WTC11 (cell line): Measurements from ENCODE around the gene MED12L. TPM values are rescaled to one million over a fixed set of nuclear protein-coding genes. Genes with fewer than 3 reads are reported as not detected.

Experiments used
- ATAC-seq: fragments of 200-7000 bp; cut with Tn5 transposase; 2 replicates; pipeline ENCODE4 v1.10.0; 2021; ENCODE audit warnings: mild to moderate bottlenecking, moderate library complexity
- CTCF ChIA-PET: fragments of 300-600 bp; sonication (Branson Sonifier 250); formaldehyde crosslinking; loops from one replicate; lab custom pipeline; 2021; ENCODE audit warnings: antibody characterized with exemption; lab: Charles Lee
- POLR2A ChIA-PET: fragments of 350-600 bp; sonication (Branson Sonifier 250); formaldehyde crosslinking; loops from one replicate; lab custom pipeline; 2021; ENCODE audit warnings: antibody characterized with exemption; lab: Charles Lee
- DNase-seq: peaks from one replicate; pipeline ENCODE4 v3.0.0; 2021; ENCODE audit warnings: low spot score
- H3K27ac Mint-ChIP-seq: 2 replicates; pipeline ENCODE4 v1.8.0; 2021; ENCODE audit warnings: mixed read lengths
- H3K27me3 Mint-ChIP-seq: 2 replicates; pipeline ENCODE4 v1.8.0; 2021; ENCODE audit warnings: low read depth, mild to moderate bottlenecking, moderate library complexity, mixed read lengths
- H3K36me3 Mint-ChIP-seq: 2 replicates; pipeline ENCODE4 v1.8.0; 2021; ENCODE audit warnings: mixed read lengths
- H3K4me1 Mint-ChIP-seq: 2 replicates; pipeline ENCODE4 v1.8.0; 2022; ENCODE audit warnings: mixed read lengths
- H3K4me3 Mint-ChIP-seq: 2 replicates; pipeline ENCODE4 v1.8.0; 2021; ENCODE audit warnings: mild to moderate bottlenecking, moderate library complexity, mixed read lengths
- H3K9me3 Mint-ChIP-seq: 2 replicates; pipeline ENCODE4 v1.8.0; 2021; ENCODE audit warnings: mixed read lengths
- ATF1 ChIP-seq: sonication (generic); formaldehyde crosslinking; IDR thresholded peaks from 2 replicates; pipeline ENCODE4 v1.8.1; 2023; ENCODE audit warnings: mild to moderate bottlenecking, moderate library complexity, missing genetic modification reagents
- E2F4 ChIP-seq: sonication (generic); formaldehyde crosslinking; IDR thresholded peaks from 2 replicates; pipeline ENCODE4 v1.8.1; 2022; ENCODE audit warnings: low read depth, mild to moderate bottlenecking, moderate library complexity, missing genetic modification reagents, borderline replicate concordance
- E2F5 ChIP-seq: sonication (generic); formaldehyde crosslinking; IDR thresholded peaks from 2 replicates; pipeline ENCODE4 v1.8.1; 2022; ENCODE audit warnings: mild to moderate bottlenecking, moderate library complexity, missing genetic modification reagents
- FOXJ3 ChIP-seq: sonication (generic); formaldehyde crosslinking; IDR thresholded peaks from 2 replicates; pipeline ENCODE4 v1.9.0; 2021; ENCODE audit warnings: missing genetic modification reagents, mild to moderate bottlenecking, borderline replicate concordance
- HMGA2 ChIP-seq: fragments of 250-450 bp; sonication (Bioruptor Pico); IDR thresholded peaks from 2 replicates; pipeline ENCODE4 v1.4.0; 2021; ENCODE audit warnings: mild to moderate bottlenecking, moderate library complexity
- IRF2 ChIP-seq: sonication (generic); formaldehyde crosslinking; IDR thresholded peaks from 2 replicates; pipeline ENCODE4 v1.8.0; 2022; ENCODE audit warnings: low read depth, missing genetic modification reagents, borderline replicate concordance
- KAT7 ChIP-seq: sonication (generic); formaldehyde crosslinking; IDR thresholded peaks from 2 replicates; pipeline ENCODE4 v1.8.1; 2023; ENCODE audit warnings: missing genetic modification reagents, mild to moderate bottlenecking, borderline replicate concordance
- NFATC4 ChIP-seq: fragments of 250-450 bp; sonication (Bioruptor Pico); IDR thresholded peaks from 2 replicates; pipeline ENCODE4 v1.9.0; 2021; ENCODE audit warnings: mild to moderate bottlenecking
- NR2C2 ChIP-seq: sonication (generic); formaldehyde crosslinking; IDR thresholded peaks from 2 replicates; pipeline ENCODE4 v1.8.0; 2022; ENCODE audit warnings: mild to moderate bottlenecking, missing genetic modification reagents
- SMAD4 ChIP-seq: sonication (generic); formaldehyde crosslinking; IDR thresholded peaks from 2 replicates; pipeline ENCODE4 v1.8.0; 2022; ENCODE audit warnings: mild to moderate bottlenecking, missing genetic modification reagents
- SOX15 ChIP-seq: fragments of 250-450 bp; sonication (Bioruptor Pico); IDR thresholded peaks from 2 replicates; pipeline ENCODE4 v1.9.0; 2021; ENCODE audit warnings: mild to moderate bottlenecking
- TEAD1 ChIP-seq: sonication (generic); formaldehyde crosslinking; IDR thresholded peaks from 2 replicates; pipeline ENCODE4 v1.8.0; 2022; ENCODE audit warnings: mild to moderate bottlenecking, missing genetic modification reagents
- TP53 ChIP-seq: sonication (generic); formaldehyde crosslinking; IDR thresholded peaks from 2 replicates; pipeline ENCODE4 v1.8.1; 2023; ENCODE audit warnings: mild to moderate bottlenecking, missing genetic modification reagents
- ZNF219 ChIP-seq: sonication (generic); formaldehyde crosslinking; IDR thresholded peaks from 2 replicates; pipeline ENCODE4 v1.8.0; 2023; ENCODE audit warnings: missing genetic modification reagents, mild to moderate bottlenecking, borderline replicate concordance
- ZNF232 ChIP-seq: sonication (generic); formaldehyde crosslinking; IDR thresholded peaks from 2 replicates; pipeline ENCODE4 v1.8.0; 2022; ENCODE audit warnings: mild to moderate bottlenecking, missing genetic modification reagents
- ZNF263 ChIP-seq: sonication (generic); formaldehyde crosslinking; IDR thresholded peaks from 2 replicates; pipeline ENCODE4 v1.8.1; 2022; ENCODE audit warnings: low read depth, mild to moderate bottlenecking, moderate library complexity, missing genetic modification reagents
- ZNF396 ChIP-seq: fragments of 250-450 bp; sonication (Bioruptor Pico); IDR thresholded peaks from 2 replicates; pipeline ENCODE4 v1.8.0; 2021; ENCODE audit warnings: mild to moderate bottlenecking, moderate library complexity, borderline replicate concordance
- ZNF416 ChIP-seq: fragments of 250-450 bp; sonication (Bioruptor Pico); IDR thresholded peaks from 2 replicates; pipeline ENCODE4 v1.9.0; 2021; ENCODE audit warnings: mild to moderate bottlenecking, inconsistent platforms
- ZNF671 ChIP-seq: fragments of 250-450 bp; sonication (Bioruptor Pico); IDR thresholded peaks from 2 replicates; pipeline ENCODE4 v1.8.0; 2021; ENCODE audit warnings: mild to moderate bottlenecking
- total RNA-seq: library from RNA; stranded (reverse); gene quantifications from 3 replicates; pipeline ENCODE4 v1.2.3, GENCODE V29; 2021
- TF ChIP-seq, protein P1 (sequence below): sonication (generic); formaldehyde crosslinking; IDR thresholded peaks from 2 replicates; pipeline ENCODE4 v1.8.1; 2023; ENCODE audit warnings: mild to moderate bottlenecking, moderate library complexity, missing genetic modification reagents
- TF ChIP-seq, protein P2 (sequence below): sonication (generic); formaldehyde crosslinking; IDR thresholded peaks from 2 replicates; pipeline ENCODE4 v1.8.1; 2023; ENCODE audit warnings: mild to moderate bottlenecking, missing genetic modification reagents
- TF ChIP-seq, protein P3 (sequence below): fragments of 250-450 bp; sonication (Bioruptor Pico); IDR thresholded peaks from 2 replicates; pipeline ENCODE4 v2.1.2; 2022; ENCODE audit warnings: mild to moderate bottlenecking, moderate library complexity
- TF ChIP-seq, protein P4 (sequence below): fragments of 250-450 bp; sonication (Bioruptor Pico); IDR thresholded peaks from 2 replicates; pipeline ENCODE4 v1.9.0; 2021; ENCODE audit warnings: moderate library complexity, mild to moderate bottlenecking, inconsistent platforms, borderline replicate concordance

MED12L gene
- total RNA-seq, 1 experiment from 2014 or later, result 27.4 TPM

GRCh38 chr3:151269631-151270030, 184.2 kb downstream of the MED12L start:
- ATAC-seq (no peak), DNase-seq (no peak)
- TF ChIP-seq, protein P1, sequence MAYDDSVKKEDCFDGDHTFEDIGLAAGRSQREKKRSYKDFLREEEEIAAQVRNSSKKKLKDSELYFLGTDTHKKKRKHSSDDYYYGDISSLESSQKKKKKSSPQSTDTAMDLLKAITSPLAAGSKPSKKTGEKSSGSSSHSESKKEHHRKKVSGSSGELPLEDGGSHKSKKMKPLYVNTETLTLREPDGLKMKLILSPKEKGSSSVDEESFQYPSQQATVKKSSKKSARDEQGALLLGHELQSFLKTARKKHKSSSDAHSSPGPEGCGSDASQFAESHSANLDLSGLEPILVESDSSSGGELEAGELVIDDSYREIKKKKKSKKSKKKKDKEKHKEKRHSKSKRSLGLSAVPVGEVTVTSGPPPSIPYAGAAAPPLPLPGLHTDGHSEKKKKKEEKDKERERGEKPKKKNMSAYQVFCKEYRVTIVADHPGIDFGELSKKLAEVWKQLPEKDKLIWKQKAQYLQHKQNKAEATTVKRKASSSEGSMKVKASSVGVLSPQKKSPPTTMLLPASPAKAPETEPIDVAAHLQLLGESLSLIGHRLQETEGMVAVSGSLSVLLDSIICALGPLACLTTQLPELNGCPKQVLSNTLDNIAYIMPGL (CRISPR knock-in tag), result no peak
- no peak for TF ChIP-seq TEAD1
- H3K36me3 Mint-ChIP-seq, result 0 out of 2 replicates have a peak, but pooled peaks cover 2% of the 10 kb centered on the region
- H3K9me3 Mint-ChIP-seq, result no peaks in the 10 kb centered on the region
- POLR2A ChIA-PET, result no interaction called here
- CTCF ChIA-PET, result interaction anchor here (0.9 kb wide), 1 partner anchor 39 kb away, joined by 6 read pairs; no protein-coding TSS in a partner anchor
- no peak overlapping the region for H3K27ac Mint-ChIP-seq
- no peaks in the 10 kb centered on the region for H3K27me3 Mint-ChIP-seq
- peaks cover 33% of the 10 kb centered on the region for H3K4me1 Mint-ChIP-seq
- no peak overlapping the region for H3K4me3 Mint-ChIP-seq

DNA sequence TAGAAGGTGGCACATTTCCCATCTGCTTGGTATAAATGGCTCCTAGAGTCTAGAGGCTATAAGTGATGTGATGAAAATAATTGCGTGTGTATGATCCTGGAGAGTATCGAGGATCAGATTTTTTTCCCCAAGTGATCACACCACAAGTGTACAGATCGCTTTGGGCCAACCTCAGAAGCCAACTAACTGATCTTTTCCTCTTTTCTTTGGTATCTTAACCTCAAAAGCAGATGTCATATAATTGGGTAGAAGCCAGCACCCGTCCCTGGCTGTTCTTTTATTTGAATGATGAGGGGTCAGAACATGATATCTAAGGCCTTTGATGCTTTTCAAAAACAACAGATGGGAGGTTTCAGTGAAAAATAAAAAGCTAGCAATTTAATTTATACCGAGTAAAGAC, 189.6 kb downstream of the MED12L start:
- Mint-ChIP-seq H3K9me3 (no peaks in the 10 kb centered on the region), H3K27me3 (peaks cover 2% of the 10 kb centered on the region; the same call in 1 of the 2 replicates), H3K4me3 (no peak overlapping the region), H3K36me3 (no peaks in the 10 kb centered on the region), H3K27ac (no peak overlapping the region; the same call in 1 of the 2 replicates), H3K4me1 (peaks cover 19% of the 10 kb centered on the region)
- ChIA-PET POLR2A (no interaction called here), CTCF (no interaction called here)
- TF ChIP-seq SOX15 (CRISPR knock-in tag), result no peak
- DNase-seq (no peak), ATAC-seq (no peak)

DNA sequence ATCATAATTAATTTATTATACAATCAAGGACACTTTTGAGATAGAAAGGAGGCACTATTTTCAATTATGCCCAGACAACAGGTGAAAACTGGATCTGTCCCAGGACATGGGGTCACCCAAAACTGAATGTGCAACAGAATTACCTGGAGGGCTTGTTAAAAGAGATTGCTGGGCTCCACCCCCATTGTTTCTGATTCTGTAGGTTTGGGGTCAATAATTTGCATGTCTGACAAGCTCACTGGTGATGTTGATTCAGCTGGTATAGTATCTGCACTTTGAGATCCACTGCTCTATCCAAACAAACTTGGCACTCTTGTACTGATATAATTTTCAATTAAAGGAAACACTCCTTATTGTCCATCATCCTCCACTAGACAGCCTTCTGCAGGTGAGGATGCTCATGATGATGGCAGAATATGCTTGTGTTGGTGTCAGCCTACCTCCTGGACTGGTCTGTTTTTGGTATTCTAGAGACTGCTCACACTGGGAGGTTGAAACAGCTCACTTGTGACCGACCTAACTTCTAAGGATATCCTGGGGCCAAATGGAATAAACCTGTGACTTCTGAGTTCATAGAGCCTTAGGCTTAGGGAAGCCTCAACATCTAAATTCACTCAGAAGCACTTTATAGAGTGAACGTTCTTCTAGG, 190.7 kb downstream of the MED12L start:
- peaks cover 2% of the 10 kb centered on the region; the same call in 1 of the 2 replicates for H3K27me3 Mint-ChIP-seq
- POLR2A ChIA-PET, result no interaction called here
- TF ChIP-seq ZNF263, result no peak
- CTCF ChIA-PET, result no interaction called here
- H3K9me3 Mint-ChIP-seq, result no peaks in the 10 kb centered on the region
- H3K4me3 Mint-ChIP-seq, result no peak overlapping the region
- DNase-seq (no peak), ATAC-seq (peak; percentile 75)
- H3K4me1 Mint-ChIP-seq, result peaks cover 16% of the 10 kb centered on the region
- 0 out of 2 replicates have a peak overlapping the region, but pooled peaks have one; percentile 42 for H3K27ac Mint-ChIP-seq
- no peaks in the 10 kb centered on the region for H3K36me3 Mint-ChIP-seq

DNA sequence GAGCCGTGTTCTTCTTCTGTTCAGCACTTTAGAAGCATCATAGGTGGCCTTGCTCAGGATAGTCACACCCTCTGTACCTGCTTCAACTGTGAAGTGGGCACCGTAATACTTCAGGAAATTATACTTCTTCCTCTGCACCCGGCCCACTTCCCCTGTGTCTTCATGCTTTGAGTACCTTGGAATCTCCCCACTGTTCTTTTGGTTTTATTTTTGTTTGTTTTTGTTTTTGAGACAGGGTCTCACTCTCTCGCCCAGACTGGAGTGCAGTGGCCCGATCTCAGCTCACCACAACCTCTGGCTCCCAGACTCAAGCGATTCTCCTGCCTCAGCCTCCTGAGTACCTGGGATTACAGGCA, 191.2 kb downstream of the MED12L start:
- ATAC-seq, result peak; percentile 44
- peak overlapping the region; percentile 33; the same call in 1 of the 2 replicates for H3K27ac Mint-ChIP-seq
- H3K9me3 Mint-ChIP-seq, result no peaks in the 10 kb centered on the region
- no peak overlapping the region for H3K4me3 Mint-ChIP-seq
- DNase-seq, result no peak
- H3K27me3 Mint-ChIP-seq, result peaks cover 2% of the 10 kb centered on the region; the same call in 1 of the 2 replicates
- H3K4me1 Mint-ChIP-seq, result peaks cover 16% of the 10 kb centered on the region
- ChIA-PET POLR2A (no interaction called here), CTCF (no interaction called here)
- no peaks in the 10 kb centered on the region for H3K36me3 Mint-ChIP-seq
- no peak for TF ChIP-seq E2F4 (CRISPR knock-in tag)
- TF ChIP-seq, protein P2, sequence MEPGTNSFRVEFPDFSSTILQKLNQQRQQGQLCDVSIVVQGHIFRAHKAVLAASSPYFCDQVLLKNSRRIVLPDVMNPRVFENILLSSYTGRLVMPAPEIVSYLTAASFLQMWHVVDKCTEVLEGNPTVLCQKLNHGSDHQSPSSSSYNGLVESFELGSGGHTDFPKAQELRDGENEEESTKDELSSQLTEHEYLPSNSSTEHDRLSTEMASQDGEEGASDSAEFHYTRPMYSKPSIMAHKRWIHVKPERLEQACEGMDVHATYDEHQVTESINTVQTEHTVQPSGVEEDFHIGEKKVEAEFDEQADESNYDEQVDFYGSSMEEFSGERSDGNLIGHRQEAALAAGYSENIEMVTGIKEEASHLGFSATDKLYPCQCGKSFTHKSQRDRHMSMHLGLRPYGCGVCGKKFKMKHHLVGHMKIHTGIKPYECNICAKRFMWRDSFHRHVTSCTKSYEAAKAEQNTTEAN, result no peak
- TF ChIP-seq IRF2, result no peak
- TF ChIP-seq E2F5 (CRISPR knock-in tag), result no peak
- no peak for TF ChIP-seq ZNF219 (CRISPR knock-in tag)
- no peak for TF ChIP-seq HMGA2
- no peak for TF ChIP-seq TP53 (CRISPR knock-in tag)
- no peak for TF ChIP-seq ZNF416 (CRISPR knock-in tag)
- no peak for TF ChIP-seq ZNF232 (CRISPR knock-in tag)
- TF ChIP-seq ZNF396, result no peak
- no peak for TF ChIP-seq SMAD4 (CRISPR knock-in tag)
- TF ChIP-seq NR2C2 (CRISPR knock-in tag), result no peak
- TF ChIP-seq ZNF671 (CRISPR knock-in tag), result no peak
- no peak for TF ChIP-seq KAT7 (CRISPR knock-in tag)
- TF ChIP-seq, protein P3, sequence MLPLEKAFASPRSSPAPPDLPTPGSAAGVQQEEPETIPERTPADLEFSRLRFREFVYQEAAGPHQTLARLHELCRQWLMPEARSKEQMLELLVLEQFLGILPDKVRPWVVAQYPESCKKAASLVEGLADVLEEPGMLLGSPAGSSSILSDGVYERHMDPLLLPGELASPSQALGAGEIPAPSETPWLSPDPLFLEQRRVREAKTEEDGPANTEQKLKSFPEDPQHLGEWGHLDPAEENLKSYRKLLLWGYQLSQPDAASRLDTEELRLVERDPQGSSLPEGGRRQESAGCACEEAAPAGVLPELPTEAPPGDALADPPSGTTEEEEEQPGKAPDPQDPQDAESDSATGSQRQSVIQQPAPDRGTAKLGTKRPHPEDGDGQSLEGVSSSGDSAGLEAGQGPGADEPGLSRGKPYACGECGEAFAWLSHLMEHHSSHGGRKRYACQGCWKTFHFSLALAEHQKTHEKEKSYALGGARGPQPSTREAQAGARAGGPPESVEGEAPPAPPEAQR (CRISPR knock-in tag), result no peak
- no peak for TF ChIP-seq NFATC4
- TF ChIP-seq FOXJ3 (CRISPR knock-in tag), result no peak
- TF ChIP-seq, protein P4, sequence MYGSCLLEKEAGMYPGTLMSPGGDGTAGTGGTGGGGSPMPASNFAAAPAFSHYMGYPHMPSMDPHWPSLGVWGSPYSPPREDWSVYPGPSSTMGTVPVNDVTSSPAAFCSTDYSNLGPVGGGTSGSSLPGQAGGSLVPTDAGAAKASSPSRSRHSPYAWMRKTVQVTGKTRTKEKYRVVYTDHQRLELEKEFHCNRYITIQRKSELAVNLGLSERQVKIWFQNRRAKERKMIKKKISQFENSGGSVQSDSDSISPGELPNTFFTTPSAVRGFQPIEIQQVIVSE (CRISPR knock-in tag), result no peak
- no peak for TF ChIP-seq ATF1 (CRISPR knock-in tag)
